AG10803 (cell line): ENCODE results near the gene KRT79.

Experiments used
- DNase-seq: peaks from one replicate; pipeline ENCODE4 v3.0.0; 2010; ENCODE audit warnings: low read depth
- H3K4me3 ChIP-seq: 2 replicates; pipeline ENCODE4 v1.5.1; 2011; ENCODE audit warnings: mild to moderate bottlenecking, low read length, control low read depth
- TF ChIP-seq, protein P1 (sequence below): conservative IDR thresholded peaks from 2 replicates; pipeline ENCODE4 v1.5.1; 2011; ENCODE audit warnings: mild to moderate bottlenecking, low read length, control low read depth, inconsistent platforms

Gene KRT79

GRCh38 chr12:52778833-52779232 is 55.3 kb downstream of the KRT79 start:
- H3K4me3 ChIP-seq: no peak overlapping the region
- no peak for DNase-seq
- TF ChIP-seq, protein P1, sequence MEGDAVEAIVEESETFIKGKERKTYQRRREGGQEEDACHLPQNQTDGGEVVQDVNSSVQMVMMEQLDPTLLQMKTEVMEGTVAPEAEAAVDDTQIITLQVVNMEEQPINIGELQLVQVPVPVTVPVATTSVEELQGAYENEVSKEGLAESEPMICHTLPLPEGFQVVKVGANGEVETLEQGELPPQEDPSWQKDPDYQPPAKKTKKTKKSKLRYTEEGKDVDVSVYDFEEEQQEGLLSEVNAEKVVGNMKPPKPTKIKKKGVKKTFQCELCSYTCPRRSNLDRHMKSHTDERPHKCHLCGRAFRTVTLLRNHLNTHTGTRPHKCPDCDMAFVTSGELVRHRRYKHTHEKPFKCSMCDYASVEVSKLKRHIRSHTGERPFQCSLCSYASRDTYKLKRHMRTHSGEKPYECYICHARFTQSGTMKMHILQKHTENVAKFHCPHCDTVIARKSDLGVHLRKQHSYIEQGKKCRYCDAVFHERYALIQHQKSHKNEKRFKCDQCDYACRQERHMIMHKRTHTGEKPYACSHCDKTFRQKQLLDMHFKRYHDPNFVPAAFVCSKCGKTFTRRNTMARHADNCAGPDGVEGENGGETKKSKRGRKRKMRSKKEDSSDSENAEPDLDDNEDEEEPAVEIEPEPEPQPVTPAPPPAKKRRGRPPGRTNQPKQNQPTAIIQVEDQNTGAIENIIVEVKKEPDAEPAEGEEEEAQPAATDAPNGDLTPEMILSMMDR: no peak

DNA sequence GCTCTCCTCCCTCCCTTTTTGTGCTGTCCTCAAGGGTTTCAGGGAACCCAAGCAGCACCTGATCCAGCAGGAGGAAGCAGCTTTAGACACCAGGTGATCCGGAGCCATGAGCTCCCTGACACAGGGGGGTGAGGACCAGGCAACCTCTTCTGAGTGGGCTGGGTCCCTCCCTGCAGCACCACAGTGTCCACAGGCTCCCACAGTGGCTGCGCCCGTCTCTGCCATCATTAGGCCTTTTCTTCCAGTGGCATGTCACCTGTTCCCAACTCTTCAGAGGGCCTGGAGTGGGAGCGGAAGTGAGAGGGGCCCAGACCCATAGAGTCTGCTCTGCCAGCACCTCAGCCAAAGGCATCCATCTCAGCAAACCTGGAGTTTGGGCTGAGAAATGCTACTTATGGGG is 56.5 kb downstream of the KRT79 start:
- no peak for DNase-seq
- H3K4me3 ChIP-seq: no peak overlapping the region
- TF ChIP-seq, protein P1: no peak

DNA sequence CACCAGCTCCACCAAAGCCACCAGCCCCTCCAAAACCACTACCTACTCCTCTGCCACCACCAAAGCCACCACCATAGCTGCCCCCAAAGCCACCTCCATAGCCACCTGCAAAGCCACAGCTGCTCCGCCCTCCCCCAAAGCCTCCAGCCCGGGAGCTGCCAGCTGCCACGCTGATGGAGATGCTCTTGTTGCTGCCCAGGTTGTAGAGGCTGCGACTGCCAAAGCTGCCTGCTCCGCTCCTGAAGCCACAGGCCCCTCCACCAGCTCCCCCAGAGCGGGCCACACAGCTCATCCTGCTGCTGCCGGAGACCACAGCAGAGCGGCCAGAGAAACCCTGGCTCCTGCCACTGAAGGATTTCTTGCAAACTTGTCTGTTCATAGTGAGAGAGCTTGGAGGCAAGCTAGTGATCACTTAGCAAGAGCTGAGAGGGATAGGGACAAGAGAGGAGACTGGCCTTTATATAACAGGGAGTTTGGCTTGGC is 57.2 kb downstream of the KRT79 start, which contains the start of gene KRT76:
KRT76 (minus strand) TSS at position 433 of the 483 bp plus-strand sequence; CDS start at position 379, 54 bp downstream.
- TF ChIP-seq, protein P1: no peak
- no peak for DNase-seq
- no peak within 1 kb of the TSS for H3K4me3 ChIP-seq

DNA sequence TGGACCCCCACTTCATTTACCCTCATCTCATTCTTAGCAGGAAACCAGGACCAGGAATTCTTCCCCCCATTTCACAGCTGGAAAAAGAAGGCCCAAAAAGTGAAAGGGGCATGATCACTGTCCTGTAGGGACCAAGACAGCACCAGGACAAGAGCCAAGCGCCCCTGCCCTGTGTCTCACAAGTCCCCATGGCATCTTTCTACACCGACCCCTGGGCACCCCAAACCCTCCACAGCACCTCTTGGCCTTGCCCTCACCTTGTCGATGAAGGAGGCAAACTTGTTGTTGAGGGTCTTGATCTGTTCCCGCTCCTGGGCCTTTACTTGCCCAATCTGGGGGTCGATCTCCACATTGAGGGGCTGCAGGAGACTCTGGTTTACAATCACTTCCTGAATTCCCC is 57.7 kb downstream of the KRT79 start:
- TF ChIP-seq, protein P1: no peak
- H3K4me3 ChIP-seq: no peak overlapping the region
- no peak for DNase-seq

DNA sequence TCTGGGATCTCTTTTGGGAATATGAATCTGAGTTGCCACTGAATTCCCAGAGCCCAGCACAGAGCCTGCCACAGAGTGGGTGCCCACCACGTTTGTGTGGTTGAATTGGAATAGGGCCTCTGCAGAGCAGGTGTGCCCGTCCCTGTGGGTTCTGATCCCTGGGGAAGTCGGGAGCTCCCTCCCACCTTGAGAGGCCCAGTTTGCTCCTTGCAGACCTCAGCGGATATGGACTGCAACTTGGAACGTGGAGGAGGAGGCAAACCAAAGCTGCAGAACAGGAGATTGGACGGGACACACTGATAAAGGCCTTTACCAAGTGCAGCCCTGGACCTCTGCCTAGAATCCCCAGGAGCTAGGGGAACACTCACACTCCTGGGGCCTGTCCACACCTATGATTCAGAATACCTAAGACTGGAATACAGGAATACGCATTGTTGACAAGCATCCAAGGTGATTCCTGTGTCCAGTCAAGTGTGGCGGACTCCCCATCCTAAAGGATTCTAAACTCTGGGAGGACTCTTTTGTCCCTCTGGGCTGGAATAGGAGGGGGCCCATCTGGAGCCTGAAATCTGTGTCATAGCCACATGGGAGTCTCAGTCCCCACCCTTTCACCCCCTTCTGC is 59.4 kb downstream of the KRT79 start:
- no peak overlapping the region for H3K4me3 ChIP-seq
- DNase-seq: no peak
- TF ChIP-seq, protein P1: no peak

DNA sequence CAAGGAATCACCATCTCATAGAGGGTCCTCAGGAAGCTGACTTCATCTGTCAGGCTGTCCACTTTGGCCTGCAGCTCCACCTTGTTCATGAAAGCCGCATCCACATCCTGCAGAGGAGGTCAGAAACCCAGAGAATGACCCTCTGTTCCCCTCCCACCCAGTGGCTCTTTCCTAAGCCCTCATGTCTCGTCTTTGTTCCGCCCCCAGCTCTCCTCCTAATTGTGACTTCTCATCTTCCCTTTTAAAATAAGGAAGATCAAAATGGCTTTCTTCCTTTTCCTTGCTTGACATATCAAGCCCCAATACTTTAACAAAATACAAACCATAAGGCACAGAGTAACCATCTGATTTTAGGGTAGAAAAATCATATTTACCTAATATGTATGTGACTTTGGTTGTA is 61.3 kb downstream of the KRT79 start:
- no peak for DNase-seq
- H3K4me3 ChIP-seq: no peak overlapping the region
- TF ChIP-seq, protein P1: no peak

DNA sequence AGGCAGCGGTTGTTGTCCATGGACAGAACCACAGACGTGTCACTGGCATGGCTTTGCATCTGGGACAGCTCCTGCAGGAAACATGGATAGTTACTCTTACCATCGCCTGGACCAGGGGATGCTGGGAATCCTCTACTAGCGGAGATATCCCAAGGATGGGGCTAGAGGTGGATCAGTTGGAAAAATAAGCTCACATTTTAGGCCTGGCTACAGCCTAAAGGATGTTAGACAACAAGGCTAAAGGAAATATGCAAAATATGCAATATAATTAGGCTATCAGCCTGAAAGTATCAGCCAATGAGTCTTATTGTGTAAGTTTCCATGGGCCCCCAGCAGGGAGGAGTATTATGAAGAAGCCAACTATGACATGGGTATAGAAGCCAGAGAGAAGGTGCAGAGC is 61.9 kb downstream of the KRT79 start:
- TF ChIP-seq, protein P1: no peak
- no peak overlapping the region for H3K4me3 ChIP-seq
- DNase-seq: peak; percentile 9
